ENCODE data around the gene E2F6. TPM values are rescaled to one million over a fixed set of nuclear protein-coding genes. Genes with fewer than 3 reads are reported as not detected.

The E2F6 gene
- 21.3 to 25.5 TPM (median 24.7 TPM) in 5 replicates for total RNA-seq (2022; extraction: Qiagen RNA extraction)

GRCh38 chr2:11465485-11466306, at the start of gene E2F6:
TSS of gene E2F6 (minus strand) at chr2:11466161. CDS start at chr2:11465879, 282 bp downstream.

Other genes starting within 250 kb of the E2F6 start
- gene ROCK2, start 121.5 kb downstream of the E2F6 start, total RNA-seq (2022; extraction: Qiagen RNA extraction) = 20.5 to 27.8 TPM (median 24.3 TPM) in 5 replicates
- gene GREB1, start 67.9 kb upstream of the E2F6 start, total RNA-seq (2022; extraction: Qiagen RNA extraction) = 2.6 to 4.0 TPM (median 3.2 TPM) in 5 replicates
- 0.10 to 0.17 TPM in 2 of 5 replicates, not detected in the others for gene NTSR2, start 204.0 kb upstream of the E2F6 start, total RNA-seq (2022; extraction: Qiagen RNA extraction)